RPMI8226 (cell line): ENCODE results near the gene FBLL1.
"Not testable (repeated sequence)": the region's sequence is repeated elsewhere in the genome, so short reads cannot be mapped to it uniquely, and the experiment has no call there.

Source experiments
- DNase-seq: peaks from one replicate; pipeline ENCODE4 v3.0.0-alpha.2; 2015

The FBLL1 gene

GRCh38 chr5:168528521-168529373, at the start of gene FBLL1:
FBLL1 (plus strand) TSS chr5:168529305; CDS start chr5:168529505, 200 bp downstream.
- DNase-seq: peak; percentile 17

DNA sequence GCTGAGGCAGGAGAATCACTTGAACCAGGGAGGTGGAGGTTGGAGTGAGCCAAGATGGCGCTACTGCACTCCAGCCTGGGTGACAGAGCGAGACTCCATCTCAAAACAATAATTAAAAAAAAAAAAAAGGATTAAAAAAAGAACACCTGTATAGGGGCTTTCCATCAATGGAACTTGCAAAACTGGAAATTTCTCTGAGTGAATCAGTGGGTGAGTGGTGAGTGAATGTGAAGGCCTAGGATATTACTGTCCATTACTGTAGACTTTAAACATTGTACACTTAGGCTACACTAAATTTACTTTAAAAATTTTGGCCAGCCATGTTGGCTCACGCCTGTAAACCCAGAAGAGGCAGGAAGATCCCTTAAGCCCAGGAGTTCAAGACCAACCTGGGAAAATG, 48.5 kb upstream of the FBLL1 start:
- DNase-seq: no peak

DNA sequence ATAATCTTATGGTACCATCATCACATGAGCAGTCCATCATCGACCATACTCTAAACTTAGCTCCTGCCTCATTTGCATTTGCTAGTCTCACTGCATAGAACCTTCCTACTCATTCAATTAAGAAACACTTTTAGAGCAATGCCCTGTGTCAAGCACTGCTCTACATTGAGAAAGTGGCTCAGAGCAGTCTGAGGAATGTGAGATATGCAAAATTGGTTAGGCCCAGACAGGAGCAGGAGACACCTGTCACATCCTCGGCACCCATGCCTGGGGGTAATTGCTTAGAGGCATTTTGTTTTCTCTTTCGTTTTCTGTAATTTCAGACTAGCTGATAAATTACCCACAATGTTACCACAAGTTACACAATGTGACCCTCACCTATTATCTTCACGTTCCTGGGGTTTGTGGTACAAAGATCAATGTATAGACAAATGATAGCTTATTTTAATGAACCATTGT, 47.7 kb upstream of the FBLL1 start:
- DNase-seq: peak; percentile 42

- DNase-seq: no peak
Measured at GRCh38 chr5:168482361-168482760, 46.7 kb upstream of the FBLL1 start.

GRCh38 chr5:168486136-168486879, 42.8 kb upstream of the FBLL1 start, which contains the start of gene RARS1:
RARS1 (plus strand) TSS chr5:168486471; CDS start chr5:168486499, 28 bp downstream.
- peak; percentile 94 for DNase-seq

DNA sequence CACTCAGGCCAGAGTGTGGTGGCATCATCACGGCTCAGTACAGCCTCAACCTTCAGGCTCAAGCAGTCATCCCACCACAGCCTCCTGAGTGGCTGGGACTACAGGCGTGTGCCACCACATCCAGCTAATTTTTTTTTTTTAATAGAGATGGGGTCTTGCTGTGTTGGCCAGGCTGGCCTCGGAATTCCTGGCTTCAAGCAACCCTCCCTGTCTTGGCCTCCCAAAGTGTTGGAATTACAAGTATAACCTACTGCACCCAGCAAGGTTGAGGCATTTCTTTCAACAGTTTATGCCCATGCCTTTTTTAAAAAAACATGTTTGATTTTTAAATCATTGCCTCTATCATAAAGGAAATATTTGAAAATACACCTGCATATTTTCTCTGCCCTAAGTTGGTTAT, 40.0 kb upstream of the FBLL1 start:
- no peak for DNase-seq

DNA sequence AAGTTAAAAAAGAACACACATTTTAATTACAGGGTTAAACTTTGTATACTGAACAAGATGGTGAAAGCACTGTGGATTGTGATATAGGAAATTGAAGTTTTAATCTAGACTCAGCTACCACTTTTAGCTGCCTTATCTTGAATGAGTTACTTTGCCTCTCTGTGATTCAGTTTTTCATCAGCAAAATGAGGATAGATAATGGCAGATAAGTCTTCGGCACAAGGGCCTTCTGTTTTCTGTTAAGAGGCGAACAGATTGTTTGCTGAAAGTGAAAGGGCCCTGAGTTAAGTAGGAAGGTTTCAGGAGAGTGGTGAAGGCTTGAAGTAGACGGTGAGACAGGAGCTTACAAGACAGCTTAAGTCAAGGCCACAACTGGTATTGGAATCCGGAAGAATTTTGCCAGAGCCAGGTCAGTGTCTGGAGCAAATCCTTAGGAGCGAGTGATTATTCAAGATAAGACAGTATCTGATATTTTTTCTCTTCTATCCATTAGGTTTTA, 35.0 kb upstream of the FBLL1 start:
- DNase-seq: no peak

- no peak for DNase-seq
Measured at GRCh38 chr5:168502563-168503237, 26.4 kb upstream of the FBLL1 start.

- DNase-seq: no peak
Measured at GRCh38 chr5:168513861-168514428, 15.2 kb upstream of the FBLL1 start.

- DNase-seq: no peak
Measured at GRCh38 chr5:168525856-168526255, 3.2 kb upstream of the FBLL1 start.

DNA sequence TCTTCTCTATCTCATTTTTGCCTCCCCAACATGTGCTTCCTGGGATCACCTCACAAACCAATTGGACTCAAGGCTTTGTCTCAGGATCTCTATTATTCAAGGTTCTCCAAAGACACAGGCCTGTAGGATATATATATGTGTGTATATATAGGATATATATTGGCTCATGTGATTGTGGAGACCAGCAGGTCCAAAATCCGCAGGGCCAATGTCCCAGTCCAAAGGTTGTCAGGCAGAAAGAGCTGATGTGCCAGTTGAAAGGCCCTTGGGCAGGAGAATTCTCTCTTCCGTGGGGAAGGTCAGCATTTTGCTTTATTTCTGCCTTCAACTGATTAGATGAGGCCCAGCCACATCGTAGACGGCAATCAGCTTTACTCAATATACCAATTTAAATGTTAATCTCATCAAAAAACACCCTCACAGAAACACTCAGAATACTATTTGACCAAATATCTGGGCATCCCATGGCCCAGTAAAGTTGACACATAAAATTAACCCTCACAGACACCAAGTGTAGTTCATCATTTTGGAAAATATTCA, 1.3 kb upstream of the FBLL1 start:
- no peak for DNase-seq

- no peak for DNase-seq
Measured at GRCh38 chr5:168529374-168530234, 499 bp downstream of the FBLL1 start.

GRCh38 chr5:168530621-168531150, 1.6 kb downstream of the FBLL1 start:
- DNase-seq: no peak

- no peak for DNase-seq
Measured at GRCh38 chr5:168531191-168531590, 2.1 kb downstream of the FBLL1 start.

DNA sequence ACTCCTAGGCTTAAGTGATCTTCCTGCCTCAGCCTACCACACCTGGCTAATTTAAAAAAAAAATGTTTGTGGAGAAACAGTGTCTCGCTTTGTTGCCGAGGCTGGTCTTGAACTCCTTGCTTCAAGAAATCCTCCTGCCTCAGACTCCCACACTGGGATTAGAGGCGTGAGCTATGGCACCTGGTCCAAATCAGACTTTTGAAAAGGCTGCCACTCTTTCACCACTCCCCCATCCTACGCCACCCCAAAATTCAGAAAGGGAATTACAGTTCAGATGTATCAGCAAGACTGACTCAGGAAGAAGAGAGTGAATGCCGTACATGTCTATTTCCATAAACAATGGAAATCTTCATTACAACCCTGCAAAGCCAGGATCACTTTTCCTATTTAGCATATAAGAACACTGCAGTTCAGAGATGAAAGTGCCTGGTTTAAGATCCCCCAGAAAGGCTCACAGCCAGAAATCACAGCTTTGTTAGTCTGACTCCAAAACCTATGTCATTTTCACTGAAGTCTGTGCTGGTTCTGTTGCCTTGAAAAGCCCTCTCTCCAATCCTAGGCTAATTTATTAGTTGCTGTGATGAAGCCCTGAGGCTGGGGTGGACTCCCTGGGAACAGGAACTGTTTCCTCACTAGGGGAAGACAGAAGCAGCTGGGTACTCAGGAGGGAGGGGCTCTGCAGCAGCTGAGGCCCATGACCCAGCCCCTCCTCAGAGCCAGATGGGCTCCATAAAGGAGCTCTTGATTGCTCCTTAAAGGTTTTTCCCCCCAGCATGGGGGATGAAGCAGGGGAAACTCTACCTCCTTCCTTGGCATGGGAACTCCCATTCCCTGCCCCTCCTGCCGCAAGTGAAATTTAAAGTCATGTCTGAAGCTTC, 3.1 kb downstream of the FBLL1 start:
- no peak for DNase-seq

DNA sequence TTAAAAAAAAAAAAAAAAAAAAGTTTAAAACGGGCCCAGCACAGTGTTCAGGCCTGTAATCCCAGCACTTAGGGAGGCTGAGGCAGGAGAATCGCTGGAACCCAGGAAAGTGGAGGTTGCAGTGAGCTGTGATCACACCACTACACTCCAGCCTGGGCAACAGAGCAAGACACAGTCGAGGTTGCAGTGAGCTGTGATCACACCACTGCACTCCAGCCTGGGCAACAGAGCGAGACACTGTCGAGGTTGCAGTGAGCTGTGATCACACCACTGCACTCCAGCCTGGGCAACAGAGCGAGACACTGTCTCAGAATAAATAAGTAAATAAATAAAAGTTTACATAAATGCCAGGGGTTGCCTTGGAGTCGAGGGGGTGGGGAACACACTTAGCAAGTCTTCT, 5.2 kb downstream of the FBLL1 start:
- not testable (repeated sequence) for DNase-seq

- no peak for DNase-seq
Measured at GRCh38 chr5:168537176-168537575, 8.1 kb downstream of the FBLL1 start.

- no peak for DNase-seq
Measured at GRCh38 chr5:168549554-168549953, 20.4 kb downstream of the FBLL1 start.

- DNase-seq: no peak
Measured at GRCh38 chr5:168550656-168551055, 21.6 kb downstream of the FBLL1 start.

- DNase-seq: no peak
Measured at GRCh38 chr5:168552146-168552545, 23.0 kb downstream of the FBLL1 start.
